Measurements from ENCODE around the gene MGST3. TPM values are rescaled to one million over a fixed set of nuclear protein-coding genes. Genes with fewer than 3 reads are reported as not detected.

MGST3 gene
- polyA plus RNA-seq, 1 of the 3 experiments (the other 2 are of a cell fraction): 270 TPM

GRCh38 chr1:165644064-165644735 is 13.2 kb downstream of the MGST3 start:
- Histone ChIP-seq H3K9me2 (no peaks in the 10 kb centered on the region), H3F3A (replicated peaks; ENCODE audit: insufficient read depth) (no peaks in the 10 kb centered on the region), H3K27me3 (ENCODE audit: insufficient read depth) (no peaks in the 10 kb centered on the region), H2AFZ (ENCODE audit: low read depth) (no peak overlapping the region), H4K20me1 (ENCODE audit: insufficient read depth) (peaks cover 29% of the 10 kb centered on the region), H3K9me3 (no peaks in the 10 kb centered on the region), H3K4me2 (no peak overlapping the region), H3K9ac (no peak overlapping the region), H3K79me2 (ENCODE audit: insufficient read depth) (peaks cover 62% of the 10 kb centered on the region), H3K4me1 (ENCODE audit: control insufficient read depth in 1 of 2, insufficient read depth in 2 of 2, low read depth in 1 of 2, low read length in 1 of 2) (peaks cover 6 to 15% of the 10 kb centered on the region in 2 experiments; a peak in 2 of 4 replicates), H3K27ac (ENCODE audit: low read depth in 2 of 2, low read length in 1 of 2) (no peak overlapping the region), H3K4me3 (ENCODE audit: low read depth in 2 of 2, low read length in 1 of 2) (no peak overlapping the region), H3K36me3 (replicated peaks in 1 of 2; ENCODE audit: control insufficient read depth in 1 of 2, insufficient read depth in 2 of 2, low read length in 1 of 2) (peaks cover 0 to 16% of the 10 kb centered on the region in 2 experiments)
- TF ChIP-seq MEF2A (IDR thresholded peaks at IDR 0.05; ENCODE audit: borderline replicate concordance, low read depth) (no peak), GABPA (IDR thresholded peaks at IDR 0.05; ENCODE audit: low read depth) (no peak), RCOR1 (IDR thresholded peaks at IDR 0.05; ENCODE audit: low read length) (no peak), ELF1 (IDR thresholded peaks at IDR 0.05) (no peak)
- ChIA-PET CTCF (interaction anchor here (1.8 kb wide), 1 partner anchor 12 kb away, joined by 5 read pairs; no protein-coding TSS in a partner anchor), POLR2A (no interaction called here)
- 90% methylated on average over 2 of the region's 2 CpGs for WGBS (ENCODE audit: low lambda C conversion rate)
- DNase-seq: no peak

DNA sequence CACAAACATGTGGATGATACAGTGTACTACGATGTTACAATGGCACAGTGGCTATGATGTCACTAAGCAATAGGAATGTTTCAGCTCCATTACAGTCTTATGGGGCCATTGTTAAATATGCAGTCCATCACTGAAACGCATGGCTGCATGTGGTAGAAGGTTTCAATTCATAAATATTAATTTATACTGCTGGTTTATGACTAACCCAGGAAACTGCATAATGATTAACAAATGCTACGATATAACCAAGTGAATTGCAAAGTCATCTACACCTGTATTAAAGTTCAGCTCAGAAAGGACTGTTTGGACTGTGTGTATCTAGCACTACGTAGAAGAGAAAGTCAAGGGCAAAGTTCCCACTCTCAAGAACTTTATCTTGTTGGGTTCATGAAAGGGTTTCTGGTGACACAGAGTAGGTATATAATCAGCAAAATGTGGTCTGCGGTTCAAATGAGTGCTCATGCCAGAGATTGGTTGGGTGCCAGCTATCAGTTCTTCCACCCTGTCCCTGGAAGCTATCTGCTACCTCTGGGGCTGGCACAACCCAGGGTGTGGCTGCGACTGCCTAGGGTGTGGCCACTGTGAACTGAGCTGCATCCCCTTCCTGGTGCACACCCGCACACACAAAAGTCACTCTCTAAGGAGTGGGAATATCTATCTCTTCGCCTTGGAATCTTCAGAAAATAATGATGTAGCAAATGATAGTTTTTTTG is 14.8 kb downstream of the MGST3 start:
- peaks cover 49% of the 10 kb centered on the region for H3K79me2 ChIP-seq (ENCODE audit: insufficient read depth)
- CTCF ChIA-PET: interaction anchor here (0.7 to 1.8 kb wide), 5 partner anchors 11 to 278 kb away, joined by 3 to 5 read pairs (median 3); no protein-coding TSS in a partner anchor

GRCh38 chr1:165647517-165647916 is 16.5 kb downstream of the MGST3 start:
- Histone ChIP-seq H3K9me2 (no peaks in the 10 kb centered on the region), H3F3A (replicated peaks; ENCODE audit: insufficient read depth) (no peaks in the 10 kb centered on the region), H4K20me1 (ENCODE audit: insufficient read depth) (peaks cover 21% of the 10 kb centered on the region), H3K4me2 (no peak overlapping the region), H3K27me3 (ENCODE audit: insufficient read depth) (no peaks in the 10 kb centered on the region), H3K79me2 (ENCODE audit: insufficient read depth) (peaks cover 38% of the 10 kb centered on the region), H3K9ac (no peak overlapping the region), H3K36me3 (replicated peaks in 1 of 2; ENCODE audit: control insufficient read depth in 1 of 2, insufficient read depth in 2 of 2, low read length in 1 of 2) (peaks cover 19 to 20% of the 10 kb centered on the region in 2 experiments), H3K9me3 (no peaks in the 10 kb centered on the region), H3K27ac (ENCODE audit: low read depth in 2 of 2, low read length in 1 of 2) (no peak overlapping the region), H3K4me1 (ENCODE audit: control insufficient read depth in 1 of 2, insufficient read depth in 2 of 2, low read depth in 1 of 2, low read length in 1 of 2) (peaks cover 0 to 10% of the 10 kb centered on the region in 2 experiments; a peak in 1 of 4 replicates), H3K4me3 (ENCODE audit: low read depth in 2 of 2, low read length in 1 of 2) (no peak overlapping the region), H2AFZ (ENCODE audit: low read depth) (no peak overlapping the region)
- TF ChIP-seq GABPA (IDR thresholded peaks at IDR 0.05; ENCODE audit: low read depth) (no peak), SIN3A (IDR thresholded peaks at IDR 0.05; ENCODE audit: borderline replicate concordance, low read depth, low read length) (no peak), EP300 (IDR thresholded peaks at IDR 0.05; ENCODE audit: borderline replicate concordance in 1 of 2, low read depth in 1 of 2, low read length in 1 of 2) (no peak), RAD21 (IDR thresholded peaks at IDR 0.05; ENCODE audit: low read length) (no peak), EZH2phosphoT487 (IDR thresholded peaks at IDR 0.05; ENCODE audit: borderline replicate concordance, low read depth) (no peak)
- TF ChIP-seq, protein P1, sequence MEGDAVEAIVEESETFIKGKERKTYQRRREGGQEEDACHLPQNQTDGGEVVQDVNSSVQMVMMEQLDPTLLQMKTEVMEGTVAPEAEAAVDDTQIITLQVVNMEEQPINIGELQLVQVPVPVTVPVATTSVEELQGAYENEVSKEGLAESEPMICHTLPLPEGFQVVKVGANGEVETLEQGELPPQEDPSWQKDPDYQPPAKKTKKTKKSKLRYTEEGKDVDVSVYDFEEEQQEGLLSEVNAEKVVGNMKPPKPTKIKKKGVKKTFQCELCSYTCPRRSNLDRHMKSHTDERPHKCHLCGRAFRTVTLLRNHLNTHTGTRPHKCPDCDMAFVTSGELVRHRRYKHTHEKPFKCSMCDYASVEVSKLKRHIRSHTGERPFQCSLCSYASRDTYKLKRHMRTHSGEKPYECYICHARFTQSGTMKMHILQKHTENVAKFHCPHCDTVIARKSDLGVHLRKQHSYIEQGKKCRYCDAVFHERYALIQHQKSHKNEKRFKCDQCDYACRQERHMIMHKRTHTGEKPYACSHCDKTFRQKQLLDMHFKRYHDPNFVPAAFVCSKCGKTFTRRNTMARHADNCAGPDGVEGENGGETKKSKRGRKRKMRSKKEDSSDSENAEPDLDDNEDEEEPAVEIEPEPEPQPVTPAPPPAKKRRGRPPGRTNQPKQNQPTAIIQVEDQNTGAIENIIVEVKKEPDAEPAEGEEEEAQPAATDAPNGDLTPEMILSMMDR (IDR thresholded peaks at IDR 0.05): no peak
- DNase-seq: no peak
- ChIA-PET CTCF (interaction anchor here (1.2 to 2.5 kb wide), 2 partner anchors 10 kb away, joined by 3 to 6 read pairs; no protein-coding TSS in a partner anchor), POLR2A (interaction anchor here (0.6 kb wide), 1 partner anchor 180 kb away, joined by 3 read pairs; the partner anchor contains the start of gene UCK2)

More for the DNA sequence above, 14.8 kb downstream of the MGST3 start:
- POLR2A ChIA-PET: no interaction called here
- peaks cover 29% of the 10 kb centered on the region for H4K20me1 ChIP-seq (ENCODE audit: insufficient read depth)
- H3K4me1 ChIP-seq (ENCODE audit: control insufficient read depth in 1 of 2, insufficient read depth in 2 of 2, low read depth in 1 of 2, low read length in 1 of 2): peaks cover 6 to 15% of the 10 kb centered on the region in 2 experiments; a peak in 2 of 4 replicates
- no peaks in the 10 kb centered on the region for H3F3A ChIP-seq (replicated peaks; ENCODE audit: insufficient read depth)
- WGBS (ENCODE audit: low lambda C conversion rate): 77% methylated on average over 7 of the region's 8 CpGs
- H3K27me3 ChIP-seq (ENCODE audit: insufficient read depth): no peaks in the 10 kb centered on the region
- no peak overlapping the region for H3K9ac ChIP-seq
- no peak for TF ChIP-seq MEF2A (IDR thresholded peaks at IDR 0.05; ENCODE audit: borderline replicate concordance, low read depth)
- TF ChIP-seq RXRA (IDR thresholded peaks at IDR 0.05; ENCODE audit: borderline replicate concordance, low read depth): no peak
- TF ChIP-seq TEAD4 (IDR thresholded peaks at IDR 0.05; ENCODE audit: borderline replicate concordance, insufficient read depth): no peak
- TF ChIP-seq, protein P2, sequence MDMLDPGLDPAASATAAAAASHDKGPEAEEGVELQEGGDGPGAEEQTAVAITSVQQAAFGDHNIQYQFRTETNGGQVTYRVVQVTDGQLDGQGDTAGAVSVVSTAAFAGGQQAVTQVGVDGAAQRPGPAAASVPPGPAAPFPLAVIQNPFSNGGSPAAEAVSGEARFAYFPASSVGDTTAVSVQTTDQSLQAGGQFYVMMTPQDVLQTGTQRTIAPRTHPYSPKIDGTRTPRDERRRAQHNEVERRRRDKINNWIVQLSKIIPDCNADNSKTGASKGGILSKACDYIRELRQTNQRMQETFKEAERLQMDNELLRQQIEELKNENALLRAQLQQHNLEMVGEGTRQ (IDR thresholded peaks at IDR 0.05; ENCODE audit: borderline replicate concordance, low read depth, low read length): no peak
- H3K9me2 ChIP-seq: no peaks in the 10 kb centered on the region
- no peak overlapping the region for H2AFZ ChIP-seq (ENCODE audit: low read depth)
- no peak overlapping the region for H3K4me3 ChIP-seq (ENCODE audit: low read depth in 2 of 2, low read length in 1 of 2)
- no peaks in the 10 kb centered on the region for H3K9me3 ChIP-seq
- no peak overlapping the region for H3K4me2 ChIP-seq
- DNase-seq: no peak
- H3K27ac ChIP-seq (ENCODE audit: low read depth in 2 of 2, low read length in 1 of 2): no peak overlapping the region
- peaks cover 7 to 11% of the 10 kb centered on the region in 2 experiments for H3K36me3 ChIP-seq (replicated peaks in 1 of 2; ENCODE audit: control insufficient read depth in 1 of 2, insufficient read depth in 2 of 2, low read length in 1 of 2)
